ENCODE measurements around the gene UROS.

Gene UROS

DNA sequence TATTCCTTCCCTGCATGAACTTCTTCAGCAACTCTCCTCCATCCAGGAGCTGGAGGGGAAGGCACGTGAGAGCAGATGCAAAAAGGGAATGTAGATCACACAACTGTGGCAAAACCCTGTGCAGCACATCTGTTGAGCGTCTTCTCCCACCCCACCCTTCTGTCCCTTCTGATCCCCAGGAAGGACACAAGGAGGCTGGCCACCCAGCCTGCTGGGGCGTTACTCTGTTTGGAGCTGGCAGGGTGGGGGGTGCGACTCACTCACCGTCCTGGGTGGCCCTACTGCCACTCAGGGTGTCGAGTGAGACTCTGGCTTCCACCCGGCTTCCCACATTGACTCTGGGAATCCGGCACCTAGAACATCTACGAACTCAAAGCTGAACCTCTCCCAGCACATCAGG, 37.3 kb downstream of the UROS start:
- DNase-seq = no peak

DNA sequence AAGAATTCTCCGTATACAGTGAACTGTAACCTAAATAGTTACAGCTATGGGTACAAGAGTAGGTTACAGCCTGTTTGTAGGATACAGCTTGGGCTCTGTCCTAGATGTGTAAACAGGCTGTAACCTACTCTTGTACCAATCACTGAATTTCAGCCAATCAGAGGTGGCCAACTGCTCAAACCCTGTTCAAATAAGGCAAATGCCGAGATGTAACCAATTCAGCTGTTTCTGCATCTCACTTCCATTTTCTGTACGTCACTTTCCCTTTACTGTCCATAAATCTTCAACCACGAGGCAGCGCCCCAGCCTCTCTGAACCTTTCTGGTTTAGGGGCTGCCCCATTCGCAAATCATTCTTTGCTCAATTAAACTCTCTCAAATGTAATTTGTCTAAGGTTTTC, 39.1 kb downstream of the UROS start:
- DNase-seq = no peak

DNA sequence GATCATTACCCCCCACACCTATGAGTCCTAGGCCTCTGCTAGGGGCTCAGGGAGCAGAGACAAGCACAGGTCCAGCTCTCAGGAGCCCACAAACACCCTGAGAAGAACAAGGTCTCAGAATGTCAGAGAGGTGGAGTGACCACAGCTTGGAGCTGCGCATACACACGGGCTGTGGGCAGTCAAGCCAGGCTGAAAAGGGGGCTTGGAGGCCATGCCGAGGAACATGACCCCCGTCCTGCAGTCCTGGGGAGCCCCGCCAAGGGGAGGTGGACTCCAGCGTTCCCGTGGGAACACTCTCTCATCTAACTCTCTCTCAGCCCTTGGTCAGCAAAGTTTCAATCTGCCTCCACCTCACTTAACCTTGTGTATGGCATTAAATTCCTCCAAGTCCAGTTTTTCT, 39.6 kb downstream of the UROS start:
- DNase-seq = no peak

DNA sequence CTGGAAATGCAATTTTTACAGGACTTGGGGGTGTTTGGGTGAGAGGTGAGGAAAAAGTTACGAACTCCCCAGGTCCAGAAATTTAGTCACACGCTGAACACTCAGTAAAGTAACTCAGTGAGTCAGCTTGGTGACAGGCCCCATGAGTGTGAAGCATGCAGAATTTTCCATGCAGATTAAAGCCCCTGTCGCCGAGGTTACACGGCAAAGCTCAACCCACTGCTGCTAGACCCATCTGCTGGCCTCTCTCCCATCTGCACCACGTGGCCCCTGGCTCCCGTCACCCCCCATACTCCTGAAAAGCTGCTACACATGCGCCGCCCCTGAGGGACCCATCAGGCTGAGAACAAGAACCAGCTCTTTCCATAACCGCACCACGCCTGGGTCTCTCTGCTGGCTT, 40.4 kb downstream of the UROS start:
- peak; percentile 66 for DNase-seq

DNA sequence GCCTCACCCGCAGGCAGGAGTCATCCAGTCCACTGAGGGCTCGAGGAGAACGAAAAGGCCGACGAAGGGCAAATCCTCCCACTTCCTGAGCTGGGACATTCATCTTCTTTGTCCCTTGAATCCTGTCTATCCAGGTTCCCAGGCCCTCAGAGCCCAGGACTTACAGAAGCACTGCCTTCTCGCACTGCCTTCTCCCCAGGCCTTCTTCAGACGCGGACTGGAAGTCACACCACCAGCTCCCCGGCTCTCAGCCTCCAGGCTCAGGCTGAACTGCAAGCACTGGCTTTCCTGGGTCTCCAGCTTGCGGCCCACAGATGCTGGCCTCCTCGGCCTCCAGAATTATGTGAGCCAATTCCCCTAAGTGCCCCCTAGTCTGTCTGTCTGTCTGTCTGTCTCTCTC, 41.0 kb downstream of the UROS start:
- DNase-seq = no peak

DNA sequence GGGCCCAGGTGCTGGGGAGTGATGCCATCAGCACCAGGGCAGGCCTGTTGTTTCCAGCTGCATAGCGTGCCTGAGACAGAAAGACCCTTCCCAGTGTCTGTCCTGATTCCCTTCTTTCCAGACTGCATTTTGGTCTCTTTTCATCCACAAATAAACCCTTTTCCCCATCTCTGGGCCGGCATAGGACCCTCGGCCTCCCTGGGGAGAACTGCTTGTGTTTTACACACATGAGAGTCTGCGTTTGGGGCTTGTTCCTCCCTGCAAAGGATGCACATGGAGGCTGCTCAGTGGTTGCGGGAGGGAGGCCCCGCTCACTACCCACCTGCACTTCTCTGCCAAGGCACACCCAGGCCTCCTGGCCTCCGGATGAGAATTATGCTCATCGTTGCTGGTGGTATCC, 41.7 kb downstream of the UROS start:
- DNase-seq = no peak

DNA sequence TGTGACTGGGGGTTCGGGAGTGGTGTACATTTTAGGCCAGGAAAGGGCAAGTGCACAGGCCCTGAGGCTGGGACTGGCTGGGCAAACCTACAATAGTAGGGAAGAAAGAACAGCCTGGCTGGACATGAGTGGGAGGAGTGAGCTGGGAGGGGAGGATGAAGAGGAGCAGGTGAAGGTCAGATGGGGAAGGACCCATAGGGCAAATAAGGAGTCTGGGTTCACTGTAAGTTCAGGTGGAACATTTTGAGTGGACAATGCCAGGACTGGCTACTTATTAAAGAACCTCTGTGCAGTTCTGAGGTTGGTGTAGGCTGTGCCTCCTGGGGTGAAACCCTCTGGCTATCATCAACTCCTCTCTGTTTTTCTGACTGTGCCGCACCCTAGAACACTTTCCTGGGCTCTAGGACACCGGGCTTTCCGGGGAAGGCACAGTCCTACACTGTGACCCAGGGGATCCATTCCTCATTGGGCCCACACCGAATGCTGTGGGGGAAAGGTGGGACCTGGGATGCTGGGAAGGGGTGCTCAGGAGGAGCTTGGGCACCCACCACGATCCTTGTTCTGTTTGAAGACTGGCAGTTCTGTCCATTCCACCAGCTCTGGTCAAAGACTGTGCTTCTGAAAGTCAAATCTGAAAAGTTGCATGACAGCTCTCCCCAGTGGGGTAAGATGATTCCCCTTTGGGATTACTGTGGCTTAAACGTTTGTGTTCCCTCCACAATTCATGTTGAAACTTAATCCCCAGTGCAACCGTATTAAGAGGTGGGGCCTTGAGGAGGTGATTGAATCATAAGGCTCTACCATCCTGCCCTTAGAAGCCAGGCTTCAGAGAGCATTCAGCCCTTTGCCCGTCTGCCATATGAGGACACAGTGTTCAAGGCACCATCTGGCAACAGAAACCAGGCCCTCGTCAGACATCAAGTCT, 43.4 kb downstream of the UROS start:
- no peak for DNase-seq

DNA sequence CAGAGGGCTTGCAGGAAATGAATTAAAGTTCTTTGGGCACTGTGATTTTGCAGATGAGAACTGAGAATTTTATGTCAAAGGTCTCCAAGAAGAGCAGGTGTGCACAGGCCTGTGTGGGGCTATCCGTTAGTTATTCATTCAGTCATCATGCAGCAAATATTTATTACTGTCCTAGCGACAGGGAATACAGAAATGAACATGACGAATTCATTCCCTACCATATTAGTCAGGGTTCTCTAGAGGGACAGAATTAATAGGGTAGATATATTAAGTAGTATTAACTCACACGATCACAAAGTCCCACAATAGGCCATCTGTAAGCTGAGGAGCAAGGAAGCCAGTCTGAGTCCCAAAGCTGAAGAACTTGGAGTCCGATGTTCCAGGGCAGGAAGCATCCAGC, 44.5 kb downstream of the UROS start:
- no peak for DNase-seq

DNA sequence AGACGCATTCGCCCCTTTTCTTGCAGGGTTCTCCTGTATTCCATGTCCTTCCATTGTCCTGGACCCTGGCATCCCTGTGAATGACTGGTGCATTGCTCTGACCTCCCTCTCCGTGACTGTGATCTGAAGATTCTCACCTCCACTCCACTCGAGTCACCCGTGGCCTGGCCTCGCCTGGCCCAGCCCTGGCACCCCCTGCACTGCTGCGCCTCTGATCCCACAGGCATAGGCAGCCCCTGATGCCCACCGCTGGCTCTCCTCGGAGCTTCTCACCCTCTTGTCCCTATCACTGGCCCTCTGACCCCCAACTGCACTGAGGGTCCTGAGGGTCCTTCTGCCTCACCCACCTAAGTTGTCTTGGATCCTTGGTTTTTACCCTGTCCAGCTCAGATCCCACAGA, 45.3 kb downstream of the UROS start:
- DNase-seq = no peak

DNA sequence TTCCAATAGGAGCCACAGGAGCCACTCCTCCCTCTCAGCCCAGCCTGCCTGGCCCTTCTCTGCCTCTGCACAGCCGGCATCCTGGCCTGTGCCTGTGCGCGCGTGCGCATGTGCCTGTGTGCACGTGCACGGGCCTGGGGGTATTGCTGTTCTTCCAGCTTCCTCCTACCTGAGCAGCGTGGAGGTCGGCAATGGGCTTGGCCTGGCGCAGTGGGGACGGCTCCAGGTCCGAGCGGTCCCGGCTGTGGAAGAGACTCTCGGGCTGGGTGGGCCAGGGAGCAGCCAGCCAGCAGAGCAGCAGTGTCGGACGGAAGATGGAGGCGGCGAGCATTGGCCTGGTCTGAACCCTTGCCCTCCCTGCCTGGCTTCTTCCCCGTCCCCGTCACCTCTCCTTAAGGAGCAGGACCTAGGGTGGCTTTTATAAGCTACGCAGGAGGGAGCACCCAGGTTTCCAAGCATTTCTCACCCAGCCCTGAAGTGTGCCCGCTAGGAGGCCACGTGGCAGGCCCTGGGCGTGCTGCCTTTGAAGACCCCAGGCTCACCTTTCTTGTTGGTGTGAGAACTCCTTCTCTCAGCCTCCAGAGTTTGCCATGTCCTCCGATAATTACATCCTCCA, 47.5 kb downstream of the UROS start, which contains the start of gene MMP21:
MMP21 (minus strand) TSS at position 331 of the 616 bp plus-strand sequence; CDS start at position 331, 0 bp downstream.
- DNase-seq = no peak

DNA sequence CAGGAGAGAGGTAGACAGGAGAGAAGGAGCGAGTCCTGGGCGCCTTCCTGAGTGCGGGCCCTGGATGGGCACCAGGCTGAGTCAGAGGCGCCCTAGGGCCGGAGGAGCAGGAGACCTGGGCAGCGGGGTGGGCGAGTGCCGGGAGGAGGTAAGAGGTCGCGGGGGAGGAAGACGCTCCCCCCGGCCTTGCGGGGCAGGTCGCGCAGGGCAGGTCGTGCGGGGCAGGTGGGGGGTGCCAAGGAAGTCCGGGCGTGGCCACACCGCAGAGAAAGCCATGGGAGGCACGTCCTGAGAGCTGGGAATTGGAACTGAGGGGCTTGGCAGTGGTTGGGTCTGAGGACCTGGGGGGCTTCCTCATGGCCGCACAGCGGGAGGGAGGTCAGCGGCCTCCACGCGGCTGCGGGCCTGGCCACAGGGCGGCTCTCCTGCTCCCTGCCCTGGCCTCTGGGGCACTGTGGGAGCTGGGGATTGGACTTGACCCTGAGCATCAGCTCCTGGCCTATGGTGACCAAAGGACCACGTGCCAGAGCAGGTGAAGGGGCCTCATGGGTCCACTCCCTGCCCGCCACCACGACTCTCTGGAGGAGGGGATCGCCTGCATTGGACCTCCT, 48.4 kb downstream of the UROS start:
- DNase-seq = no peak

DNA sequence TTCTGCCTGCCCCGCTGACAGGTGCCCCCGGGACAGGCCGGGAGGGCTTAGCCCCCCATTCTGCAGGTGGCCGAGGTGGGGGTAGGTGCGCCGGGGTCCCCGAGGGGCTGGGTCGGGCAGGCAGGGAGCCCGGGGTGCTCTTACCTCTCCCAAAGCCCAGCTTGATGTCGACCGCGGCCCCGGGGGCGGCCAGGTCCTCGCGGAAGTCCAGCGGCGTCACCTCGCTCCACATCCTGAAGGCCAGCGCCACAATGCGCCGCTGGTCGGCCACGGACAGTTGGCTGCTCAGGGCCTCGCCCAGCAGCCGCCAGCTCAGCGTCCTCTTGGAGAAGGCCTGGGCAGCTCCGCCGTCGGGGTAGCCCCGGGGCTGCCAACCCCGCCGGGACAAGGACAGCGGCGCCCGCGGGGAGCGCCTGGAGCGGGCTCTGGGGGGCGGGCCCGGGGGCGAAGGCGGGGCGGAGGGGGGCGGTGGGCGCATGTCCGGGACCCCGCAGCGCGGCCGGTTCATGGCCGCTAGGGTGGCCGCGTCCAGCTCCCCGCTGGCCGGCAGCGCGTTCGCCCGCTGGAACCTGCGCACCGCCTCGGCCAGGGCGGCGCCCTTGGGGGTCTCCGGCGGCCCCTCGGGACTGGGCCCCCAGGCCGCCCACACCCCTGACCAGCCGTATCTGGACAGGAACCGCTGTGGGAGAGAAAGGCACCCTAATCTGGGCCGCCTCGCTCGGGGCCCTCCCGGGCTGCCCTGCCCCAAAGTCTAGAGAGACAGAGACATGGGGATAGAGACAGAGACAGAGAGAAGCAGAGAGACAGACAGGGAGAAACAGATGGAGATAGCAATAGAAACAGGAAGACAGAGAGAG, 49.1 kb downstream of the UROS start:
- DNase-seq = no peak

DNA sequence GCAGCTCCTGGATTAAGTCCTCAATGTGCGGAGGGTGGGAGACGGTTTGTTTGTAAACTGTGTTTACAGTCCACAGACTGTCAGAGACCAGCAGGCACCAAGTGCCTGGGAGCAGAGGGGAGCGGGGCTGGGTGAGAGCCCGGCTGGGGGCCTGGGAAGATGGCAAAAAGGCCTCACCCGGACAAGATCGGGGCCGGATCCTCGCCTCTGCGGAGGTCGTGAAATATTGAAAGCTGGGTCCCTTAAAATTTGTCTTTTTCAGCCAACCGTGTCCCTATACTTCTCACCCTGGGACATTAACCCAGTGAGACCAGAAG, 50.2 kb downstream of the UROS start:
- no peak for DNase-seq

DNA sequence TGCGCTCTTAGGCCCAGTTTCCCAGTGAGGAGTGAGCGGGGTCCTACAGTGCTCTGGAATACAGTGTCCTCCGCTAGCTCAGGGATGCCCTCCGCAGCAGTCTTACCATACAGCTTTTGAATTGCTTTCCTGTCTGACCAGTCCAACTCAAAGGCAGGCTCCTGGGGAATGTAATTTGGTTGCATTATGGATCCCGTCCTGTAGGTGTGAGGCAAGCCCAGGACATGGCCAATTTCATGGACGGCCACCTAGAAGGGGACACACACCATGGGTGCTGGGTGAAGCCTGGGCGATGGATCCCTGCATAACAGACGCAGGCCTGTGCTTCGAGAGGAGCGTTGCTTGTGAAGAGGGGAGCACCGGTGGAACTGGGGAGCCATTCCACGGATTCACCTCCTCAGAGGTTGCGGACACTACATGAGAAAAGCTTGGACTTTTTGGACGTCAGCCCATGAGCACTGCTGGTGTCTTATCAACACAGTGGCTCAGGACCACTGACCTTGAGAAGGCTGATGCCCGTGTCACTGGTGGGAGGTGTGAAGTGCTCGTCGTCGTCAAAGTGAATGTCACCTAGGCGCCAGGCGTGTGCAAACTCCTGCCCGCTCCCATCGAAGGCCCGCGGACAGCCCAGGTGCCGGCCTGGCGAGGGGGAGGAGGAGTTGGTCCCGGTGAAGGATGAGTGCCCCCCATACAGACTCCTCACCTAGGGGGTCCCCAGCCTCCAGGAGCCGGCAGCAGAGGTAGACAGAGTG, 50.8 kb downstream of the UROS start:
- DNase-seq = no peak

DNA sequence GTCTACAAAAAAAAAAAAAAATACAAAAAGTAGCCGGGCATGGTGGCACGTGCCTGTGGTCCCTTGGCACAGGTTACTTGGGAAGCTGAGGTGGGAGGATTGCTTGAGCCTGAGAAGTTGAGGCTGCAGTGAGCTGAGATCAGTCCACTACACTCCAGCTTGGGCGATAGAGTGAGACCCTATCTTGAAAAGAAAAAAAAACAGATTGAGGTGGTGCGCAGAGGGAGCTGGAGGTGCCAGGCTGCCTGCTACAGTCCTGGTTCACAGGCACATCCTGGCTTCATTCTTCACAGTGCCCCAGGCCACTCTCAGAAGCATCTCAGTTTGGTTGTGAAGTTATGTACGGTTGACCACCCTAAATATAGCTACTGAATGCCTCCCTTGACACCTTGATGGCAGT, 52.2 kb downstream of the UROS start:
- no peak for DNase-seq

DNA sequence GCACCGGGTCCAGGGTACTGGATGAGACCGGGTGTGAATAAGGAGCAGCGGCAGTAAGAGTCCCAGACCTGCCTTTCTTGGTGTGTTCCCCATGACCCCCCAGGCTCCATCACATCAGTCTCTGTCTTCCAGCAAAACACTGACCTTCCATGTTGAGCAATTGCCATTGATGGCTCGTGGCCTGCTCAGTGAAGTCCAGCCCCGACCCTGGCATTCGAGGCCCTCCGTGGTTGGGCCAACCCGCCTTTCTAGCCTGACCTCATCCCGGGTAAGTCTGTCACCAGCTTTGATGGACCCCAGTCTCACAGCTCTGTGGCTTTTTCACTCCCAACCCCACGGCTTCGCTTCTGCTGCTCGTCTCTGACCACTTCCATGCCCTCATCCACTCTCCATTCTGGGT, 53.9 kb downstream of the UROS start:
- no peak for DNase-seq

DNA sequence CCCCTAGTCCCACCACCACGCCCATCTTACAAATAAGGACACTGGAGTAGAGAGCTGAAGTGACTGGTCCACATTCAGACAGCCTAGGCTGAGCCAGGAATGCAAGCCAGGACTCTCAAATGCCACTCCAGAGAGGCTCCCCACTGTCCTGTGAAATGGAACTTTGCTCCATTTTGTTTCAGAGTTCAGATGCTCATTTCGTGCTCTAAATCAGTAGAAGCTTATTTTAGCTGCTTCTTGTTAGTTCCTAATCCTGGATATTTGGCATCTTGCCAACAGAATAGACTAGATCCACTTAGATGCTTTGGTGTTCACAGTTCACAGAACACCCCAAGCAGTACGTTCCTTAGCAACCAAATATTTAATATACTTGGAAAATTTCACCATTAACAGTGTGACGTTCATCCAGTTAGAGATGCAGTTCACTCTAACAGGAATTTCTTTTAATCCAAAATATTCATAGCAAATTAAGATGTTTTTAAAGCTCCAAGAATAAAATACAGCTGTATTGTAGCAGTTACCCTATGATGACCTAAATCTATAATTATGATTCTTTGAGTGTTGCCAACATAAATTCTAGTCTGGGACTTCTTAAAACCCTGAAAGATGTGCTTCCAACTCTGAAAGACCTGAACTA, 54.7 kb downstream of the UROS start:
- DNase-seq = no peak

DNA sequence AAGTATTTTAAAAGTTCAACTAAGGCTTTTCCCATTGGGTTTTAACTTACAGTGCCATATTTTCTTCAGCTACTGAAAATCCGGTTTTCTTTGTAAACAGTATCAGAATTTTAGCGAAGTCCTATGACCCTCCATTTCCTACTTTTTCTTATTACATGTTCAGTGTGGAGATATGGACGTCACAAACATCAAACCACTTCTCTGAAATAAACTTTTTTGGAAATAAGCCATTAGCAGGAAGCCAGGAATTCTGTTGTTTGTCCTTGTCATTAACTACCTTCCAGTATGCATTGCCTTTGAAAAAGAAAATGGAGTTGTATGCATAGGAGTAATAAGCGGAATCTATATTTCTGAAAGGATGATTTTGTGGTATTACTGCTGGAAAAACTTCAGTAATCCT, 56.5 kb downstream of the UROS start:
- no peak for DNase-seq

DNA sequence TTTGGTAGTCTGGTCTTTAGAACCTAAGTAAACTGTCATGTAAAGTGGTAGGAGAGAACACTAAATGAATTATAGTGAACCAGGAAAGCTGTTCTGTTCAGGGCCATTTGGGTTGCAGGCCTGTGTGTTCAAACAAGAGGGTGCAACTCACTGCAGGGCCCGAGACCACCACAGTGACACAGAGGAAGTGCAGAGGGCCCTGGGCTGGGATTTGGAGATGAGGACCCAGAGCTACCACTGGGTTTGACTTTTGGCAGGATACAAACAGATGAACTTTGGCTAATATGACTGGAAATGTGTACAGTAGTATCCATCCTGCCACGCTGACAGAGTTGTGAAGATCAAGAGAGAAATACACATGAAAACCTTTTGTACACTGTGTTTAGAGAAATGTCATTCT, 57.2 kb downstream of the UROS start:
- no peak for DNase-seq

DNA sequence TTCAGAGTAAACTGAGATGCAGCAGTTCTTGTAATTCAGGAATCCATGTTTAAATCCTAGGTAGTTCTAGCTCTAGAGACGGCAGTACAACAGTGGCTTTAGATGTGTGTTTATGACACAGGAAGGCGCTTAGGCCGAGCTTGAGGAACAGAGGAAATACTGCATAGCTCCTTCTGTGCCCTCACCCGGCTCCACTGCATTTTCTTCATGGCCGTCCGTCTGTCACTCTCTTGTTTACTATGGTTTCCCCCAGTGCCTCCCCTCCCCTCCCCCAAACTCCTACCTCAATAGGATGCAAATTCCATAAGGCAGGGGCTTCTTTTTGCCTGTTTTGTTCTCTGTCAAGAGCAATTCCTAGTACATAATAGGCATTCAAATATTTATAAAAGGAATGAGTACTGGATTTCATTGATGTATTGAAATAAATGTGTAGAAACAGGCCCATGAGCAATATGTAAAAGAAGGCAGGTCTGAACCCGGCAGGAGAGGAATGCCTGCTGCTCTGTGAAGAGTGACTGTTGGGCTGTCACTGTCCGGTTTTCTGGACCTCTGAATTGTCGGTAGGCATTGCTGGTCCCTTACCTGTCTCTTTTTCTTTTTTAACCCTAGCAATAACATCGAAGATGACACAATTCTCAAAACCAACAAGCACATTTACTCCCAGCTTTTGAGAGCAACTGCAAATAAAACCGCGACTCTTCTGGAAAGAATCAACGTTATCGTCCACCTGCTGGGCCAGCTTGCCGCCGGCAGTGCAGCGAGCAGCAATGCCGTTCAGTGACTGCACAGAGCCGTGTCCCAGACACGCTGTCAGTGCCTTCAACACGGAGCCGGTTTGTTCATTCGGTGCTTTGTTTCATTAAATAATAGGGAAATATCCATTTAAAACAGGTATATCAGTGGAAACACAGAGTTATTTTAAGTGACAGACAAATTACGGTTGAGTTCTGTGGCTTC, 60.1 kb downstream of the UROS start:
- DNase-seq = no peak

DNA sequence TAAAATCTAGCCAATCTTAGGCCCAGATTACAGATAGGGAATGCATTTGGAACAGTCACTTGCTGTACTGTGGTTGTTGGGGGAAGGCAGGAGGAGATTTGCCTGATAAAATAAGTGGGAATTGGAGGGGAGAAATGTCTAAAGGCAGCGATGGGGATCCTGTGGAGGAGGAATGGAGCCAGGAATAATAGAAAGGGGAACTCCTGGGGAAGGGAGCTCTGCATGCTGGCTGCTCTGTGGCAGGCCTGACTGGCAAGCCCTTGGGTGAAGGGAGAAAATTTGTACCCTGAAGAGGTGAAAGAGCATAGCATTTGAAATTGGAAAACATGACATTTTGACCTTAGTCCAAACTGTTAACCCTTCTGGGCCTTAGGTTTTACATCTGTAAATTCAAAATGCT, 61.1 kb downstream of the UROS start:
- no peak for DNase-seq
